ENCODE results near the gene SLC25A11.

DNA sequence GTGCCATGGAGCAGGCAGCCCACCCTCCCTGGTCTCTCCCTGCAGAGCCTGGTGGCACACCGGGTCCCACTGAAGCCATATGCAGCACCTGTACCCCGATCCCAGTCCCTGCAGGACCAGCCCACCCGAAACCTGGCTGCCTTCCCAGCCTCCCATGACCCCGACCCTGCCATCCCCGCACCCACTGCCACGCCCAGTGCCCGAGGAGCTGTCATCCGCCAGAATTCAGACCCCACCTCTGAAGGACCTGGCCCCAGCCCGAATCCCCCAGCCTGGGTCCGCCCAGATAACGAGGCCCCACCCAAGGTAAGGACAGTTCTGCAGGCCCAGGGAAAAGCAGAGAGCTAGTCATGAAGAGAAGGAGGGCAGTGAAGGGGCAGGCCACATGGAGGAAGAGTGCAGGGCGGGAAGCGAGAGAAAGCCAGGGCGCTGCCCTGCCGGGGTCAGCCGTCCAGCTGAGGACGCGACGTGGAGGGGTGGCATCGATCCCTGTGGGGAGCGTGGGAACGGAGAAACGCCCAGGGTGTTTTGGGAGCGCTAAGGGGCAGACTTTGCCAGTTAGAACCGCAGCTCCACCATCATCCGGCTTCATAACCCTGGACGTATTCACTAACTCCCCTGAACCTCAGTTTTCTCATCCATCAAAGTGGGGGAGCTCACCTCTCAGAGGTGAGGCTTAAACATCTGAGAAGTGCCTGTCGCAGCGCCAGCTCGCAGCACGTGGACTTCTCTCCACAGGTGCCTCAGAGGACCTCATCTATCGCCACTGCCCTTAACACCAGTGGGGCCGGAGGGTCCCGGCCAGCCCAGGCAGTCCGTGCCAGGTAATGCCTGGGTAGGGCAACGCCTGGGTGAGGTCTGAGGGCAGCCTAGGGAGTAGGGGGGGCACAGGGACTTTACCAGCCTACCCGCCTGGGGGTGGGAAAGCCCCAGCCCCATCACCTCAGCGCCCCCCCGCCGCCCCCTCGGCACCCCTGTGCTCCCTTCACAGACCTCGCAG, 48.1 kb downstream of the SLC25A11 start:
- TF ChIP-seq CTCF (IDR thresholded peaks at IDR 0.05; ENCODE audit: low read depth, low read length, missing input control) (no peak), HNF4A (conservative IDR thresholded peaks at IDR 0.05) (no peak), RAD21 (IDR thresholded peaks at IDR 0.05) (no peak), JUND (IDR thresholded peaks at IDR 0.05) (no peak)

Data from liver (tissue), 3 donors.